Stimulated activated CD4-positive, alpha-beta T cell treated with anti-CD3 and anti-CD28 coated beads, TNF-alpha, amount 100 ng/mL, for 4 hours (primary cell): ENCODE measurements around the gene NDUFB4.
"Not testable (repeated sequence)": the region's sequence is repeated elsewhere in the genome, so short reads cannot be mapped to it uniquely, and the experiment has no call there.

Source experiments
- DNase-seq, 3 experiments: peaks; one replicate each; pipeline ENCODE4 v3.0.0-alpha.2; 2020; ENCODE audit warnings: low read depth in 3 of 3

The NDUFB4 gene

DNA sequence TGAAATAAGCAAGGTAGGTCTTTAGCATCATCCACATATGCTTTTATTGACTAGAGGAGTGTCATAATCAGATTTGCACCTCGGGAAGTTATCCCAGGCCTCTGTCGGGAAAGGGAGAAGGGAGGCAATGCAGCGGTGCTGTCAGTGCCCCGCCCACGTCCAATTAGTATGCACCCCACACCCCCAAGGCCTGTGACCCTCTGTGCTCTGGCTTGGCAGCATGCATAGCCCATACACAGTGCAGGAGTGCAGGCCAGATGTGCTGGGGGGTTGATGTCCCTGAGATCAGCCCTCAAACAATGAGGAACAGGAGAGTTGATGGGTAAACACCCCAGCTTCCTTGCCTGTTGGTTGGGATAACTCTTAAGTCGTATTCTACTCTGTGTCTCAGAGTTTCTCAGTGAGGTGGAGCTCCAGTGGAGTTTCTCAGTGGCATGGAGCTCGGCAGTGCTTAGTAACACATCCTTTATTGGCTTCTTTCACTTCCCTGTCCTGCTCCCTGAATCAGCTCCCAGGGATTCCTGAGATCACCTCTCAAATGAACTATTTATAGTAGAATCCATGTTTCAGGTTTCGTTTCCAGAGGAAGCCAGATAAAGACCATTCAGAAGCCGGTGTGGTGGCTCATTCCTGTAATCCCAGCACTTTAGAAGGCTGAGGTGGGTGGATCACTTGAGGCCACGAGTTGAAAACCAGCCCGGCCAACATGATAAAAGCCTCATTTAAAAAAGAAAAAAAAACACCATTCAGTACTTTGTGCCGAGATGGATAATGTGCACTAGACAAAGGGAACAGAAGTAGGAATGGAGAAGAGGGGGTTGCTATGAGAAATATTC lies 26.7 kb upstream of the NDUFB4 start:
- no peak for DNase-seq

DNA sequence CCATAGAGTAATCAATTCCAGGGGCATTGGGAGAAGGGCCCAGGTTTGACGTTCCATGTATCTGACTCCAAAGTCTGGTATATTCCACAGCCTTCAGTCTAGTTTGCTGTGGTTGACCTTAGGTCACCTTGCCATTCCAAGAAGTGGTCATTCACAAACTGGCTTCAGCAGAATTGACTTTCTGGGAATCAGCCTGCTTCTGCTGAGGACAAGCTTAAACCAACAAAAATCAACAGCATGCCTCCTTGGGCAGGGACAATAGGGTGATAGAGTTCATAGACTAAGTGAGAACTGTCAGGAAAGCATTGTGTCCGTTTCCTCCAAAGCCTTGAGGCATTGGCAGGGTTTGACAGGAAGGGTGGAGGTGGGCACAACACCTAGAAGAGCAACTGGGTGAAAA lies 24.1 kb upstream of the NDUFB4 start:
- no peak for DNase-seq

DNA sequence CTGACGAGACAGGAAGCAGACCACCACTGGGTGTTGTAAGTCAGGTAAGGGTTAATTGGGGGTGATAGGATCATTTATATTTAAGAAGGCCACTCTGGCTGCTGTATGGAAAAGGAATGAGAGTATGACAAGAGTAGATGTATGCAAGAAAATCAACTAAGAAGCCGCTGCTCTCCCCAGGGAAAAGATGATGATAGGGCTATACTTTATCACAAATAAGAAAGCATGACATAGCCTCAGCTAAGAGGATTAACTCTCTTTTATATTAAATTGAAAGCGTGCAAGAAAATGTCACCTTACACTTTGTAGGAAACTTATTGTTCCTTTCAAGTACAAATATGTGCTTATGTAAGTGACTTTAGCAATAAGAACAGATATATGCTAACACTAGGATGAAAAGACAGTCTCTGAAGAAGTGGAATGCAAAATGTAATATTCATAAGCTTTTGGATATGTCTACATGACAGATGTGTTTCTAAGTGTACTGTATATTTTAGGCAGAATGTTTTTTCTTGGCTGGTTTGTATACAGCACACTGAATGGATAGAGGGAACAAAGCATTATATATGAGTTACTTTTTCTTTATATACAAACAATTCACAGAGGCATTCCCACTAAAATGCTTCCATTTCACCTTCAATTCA lies 8.7 kb upstream of the NDUFB4 start:
- no peak for DNase-seq

DNA sequence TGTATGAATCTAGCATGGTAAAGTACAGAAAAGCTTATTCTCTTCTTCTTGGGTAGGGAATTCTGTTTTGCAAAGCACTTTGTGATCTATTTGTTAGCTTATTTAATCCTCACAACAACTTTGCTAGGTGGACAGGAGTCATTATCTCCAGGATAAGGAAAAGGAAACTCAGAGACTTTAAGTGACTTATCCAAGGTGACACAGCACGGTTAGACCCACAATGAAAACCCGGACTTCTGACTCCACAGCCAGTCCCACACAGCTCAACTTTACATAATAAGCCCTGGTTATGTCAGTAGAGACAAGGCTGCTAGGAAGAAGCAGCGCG lies 384 bp upstream of the NDUFB4 start:
- DNase-seq = no peak

DNA sequence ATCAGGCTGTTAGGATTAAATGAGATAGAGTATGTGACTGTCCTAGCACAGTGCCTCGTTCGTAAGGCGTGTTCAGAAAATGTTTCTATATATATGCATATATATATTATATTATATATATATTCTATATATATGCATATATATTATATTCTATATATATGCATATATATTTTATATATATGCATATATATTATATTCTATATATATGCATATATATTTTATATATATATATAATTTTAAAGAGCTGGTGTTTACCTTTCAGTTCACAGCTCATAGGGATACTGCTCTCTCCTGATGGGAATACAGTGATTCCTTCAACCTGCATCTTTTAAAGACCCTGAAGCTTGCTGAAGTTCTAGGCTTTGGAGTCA lies 702 bp downstream of the NDUFB4 start:
- no peak for DNase-seq

DNA sequence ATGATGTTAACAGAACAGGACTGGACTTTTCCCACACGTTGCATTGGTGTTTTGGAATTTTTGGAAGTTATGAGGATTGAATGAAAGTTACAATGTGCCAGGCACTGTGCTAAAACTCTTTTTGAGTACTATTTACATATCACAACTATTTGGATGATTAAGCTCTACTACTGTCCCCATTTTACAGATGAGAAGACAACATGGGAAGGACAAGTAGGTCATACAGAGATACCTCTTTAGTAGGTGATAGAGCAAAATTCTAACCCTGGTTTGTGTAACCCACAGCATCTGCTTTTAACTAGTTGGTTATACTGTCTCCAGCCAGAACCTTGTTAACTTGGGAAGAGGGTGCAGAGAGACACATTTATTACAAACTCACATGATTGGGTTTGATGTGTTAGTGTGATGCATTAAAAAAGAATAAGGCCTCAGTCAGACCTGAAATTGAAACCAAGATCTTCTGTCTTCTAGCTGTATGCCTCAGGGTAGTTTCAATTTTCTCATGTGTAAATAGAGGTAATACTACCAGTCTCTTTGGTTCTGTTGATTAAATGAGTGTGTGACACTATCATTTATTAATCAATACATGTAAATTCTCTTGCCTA lies 1.4 kb downstream of the NDUFB4 start:
- DNase-seq = no peak

DNA sequence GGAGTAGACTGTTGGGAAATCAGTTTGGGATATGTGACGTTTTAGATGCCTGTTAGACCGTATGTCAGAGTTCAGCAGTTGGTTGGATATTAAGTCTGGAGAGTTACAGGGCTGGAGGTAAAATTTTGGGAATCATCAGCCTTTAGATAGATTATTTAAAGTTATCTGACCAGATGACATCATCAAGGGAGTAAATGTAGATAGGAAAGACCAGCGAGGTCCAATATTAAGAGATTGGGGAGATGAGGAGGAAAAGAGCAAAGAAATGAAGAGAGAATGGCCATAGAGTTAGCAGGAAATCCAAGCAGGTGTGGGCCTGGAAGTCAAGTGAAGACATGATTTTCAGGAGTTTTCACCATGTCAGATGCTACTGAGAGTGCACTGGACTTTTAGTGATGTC lies 3.1 kb downstream of the NDUFB4 start:
- no peak for DNase-seq

DNA sequence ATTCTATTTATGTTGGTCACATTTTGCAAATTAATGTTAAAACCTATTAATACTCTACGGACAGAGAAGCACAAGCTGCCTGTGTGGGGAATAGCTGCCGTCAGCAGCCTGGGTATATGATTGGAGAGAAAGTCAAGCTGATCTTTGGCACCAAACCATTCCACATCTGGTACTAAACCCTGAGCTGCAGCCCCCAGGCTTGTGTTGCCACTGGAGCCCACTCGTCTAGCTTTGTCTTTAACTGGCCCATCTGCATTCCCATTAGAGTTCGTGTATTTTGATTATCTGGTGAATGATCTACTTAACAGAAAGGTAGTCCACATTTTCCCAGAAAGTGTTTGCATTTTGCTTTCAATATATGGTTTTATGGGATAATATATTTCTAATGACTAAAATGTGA lies 5.4 kb downstream of the NDUFB4 start:
- no peak for DNase-seq

DNA sequence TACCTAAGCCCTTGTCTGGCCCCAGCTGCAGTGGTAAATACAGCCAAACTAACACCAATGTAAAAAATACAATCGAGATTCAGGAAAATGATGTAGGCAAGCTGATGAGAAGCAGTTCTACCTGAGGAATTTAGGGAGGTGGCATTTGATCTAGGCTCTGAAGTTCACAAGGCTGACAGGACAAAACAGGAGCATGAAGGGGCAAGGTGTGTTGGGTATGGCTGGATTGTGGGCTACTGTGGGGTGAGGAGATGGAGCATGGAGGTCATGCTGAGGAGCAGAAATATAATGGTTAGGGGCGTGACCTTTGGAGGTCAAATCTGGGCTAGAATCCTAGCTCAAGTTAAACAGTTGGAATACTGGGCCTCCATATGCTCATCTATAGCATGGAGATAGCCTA lies 6.5 kb downstream of the NDUFB4 start:
- no peak for DNase-seq

DNA sequence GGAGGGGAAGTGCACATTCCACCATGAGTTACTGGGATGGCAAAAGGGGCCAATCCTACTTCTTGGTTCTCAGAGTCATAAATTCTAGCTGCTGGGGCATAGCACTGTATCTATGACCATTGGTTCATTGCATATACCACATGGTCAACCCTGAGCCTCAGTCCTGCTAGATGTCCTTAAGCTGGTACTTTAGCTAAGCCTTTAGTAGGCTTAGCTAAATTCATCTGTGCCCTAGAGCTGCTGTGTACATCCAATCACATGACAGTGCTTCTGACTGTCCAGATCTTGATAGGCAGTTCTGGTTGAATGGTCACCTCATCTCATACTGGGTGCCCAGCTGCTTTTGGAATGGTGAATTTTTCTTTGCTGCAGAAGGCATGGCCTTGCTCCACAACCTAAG lies 8.2 kb downstream of the NDUFB4 start:
- DNase-seq = no peak

DNA sequence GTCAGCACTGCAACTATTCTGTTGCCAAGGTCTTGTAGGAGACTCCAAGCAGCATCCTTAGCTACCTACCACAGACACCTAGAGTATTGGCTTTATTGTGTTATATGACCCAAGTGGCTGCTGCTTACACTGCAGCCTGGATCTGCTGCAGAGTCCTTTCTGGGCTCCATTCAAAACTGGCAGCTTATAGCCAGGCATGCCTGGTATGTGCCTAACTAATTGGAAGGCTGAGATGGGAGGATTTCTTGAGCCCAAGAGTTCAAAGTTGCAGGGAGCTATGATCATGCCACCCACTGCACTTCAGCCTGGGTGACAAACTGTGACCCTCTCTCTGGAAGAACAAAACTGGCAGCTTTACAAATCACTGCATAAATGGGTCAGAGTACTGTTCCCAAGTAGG lies 8.6 kb downstream of the NDUFB4 start:
- no peak for DNase-seq

DNA sequence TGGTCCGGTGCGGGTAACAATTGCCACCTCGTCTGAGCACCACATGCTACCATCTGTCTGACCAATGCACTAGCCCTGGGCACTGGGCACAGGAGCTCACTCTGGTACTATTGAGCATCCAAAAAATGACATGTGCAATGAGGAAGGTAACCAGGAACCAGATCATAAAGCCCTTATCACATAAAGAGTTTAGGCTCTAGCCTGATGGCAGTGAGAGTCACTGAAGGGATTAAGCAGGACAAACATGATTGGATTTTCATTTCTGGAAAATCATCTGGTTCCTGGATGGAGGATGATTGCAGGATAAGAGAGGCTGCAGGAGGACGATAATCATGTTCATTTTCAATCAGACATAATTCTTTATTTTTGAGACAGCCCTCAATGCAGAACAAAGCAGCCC lies 12.4 kb downstream of the NDUFB4 start:
- no peak for DNase-seq

DNA sequence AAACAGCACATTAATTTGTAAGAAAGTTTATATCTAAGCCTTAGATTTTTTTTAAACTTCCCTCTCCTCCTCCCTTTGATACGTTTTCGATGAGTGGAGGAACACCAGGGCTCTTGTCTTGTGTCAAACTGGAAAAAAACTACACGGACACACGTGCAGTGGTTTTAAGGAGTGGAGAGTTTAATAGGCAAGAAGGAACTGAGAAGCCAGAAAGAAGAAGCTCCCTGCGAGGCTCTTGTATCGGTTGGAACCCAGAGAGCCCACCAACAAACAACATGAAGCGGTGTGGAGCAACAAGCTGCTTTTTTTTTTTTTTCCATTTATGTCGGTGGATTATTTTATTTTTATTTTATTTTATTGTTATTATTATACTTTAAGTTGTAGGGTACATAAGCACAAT lies 18.6 kb downstream of the NDUFB4 start:
- DNase-seq = no peak

DNA sequence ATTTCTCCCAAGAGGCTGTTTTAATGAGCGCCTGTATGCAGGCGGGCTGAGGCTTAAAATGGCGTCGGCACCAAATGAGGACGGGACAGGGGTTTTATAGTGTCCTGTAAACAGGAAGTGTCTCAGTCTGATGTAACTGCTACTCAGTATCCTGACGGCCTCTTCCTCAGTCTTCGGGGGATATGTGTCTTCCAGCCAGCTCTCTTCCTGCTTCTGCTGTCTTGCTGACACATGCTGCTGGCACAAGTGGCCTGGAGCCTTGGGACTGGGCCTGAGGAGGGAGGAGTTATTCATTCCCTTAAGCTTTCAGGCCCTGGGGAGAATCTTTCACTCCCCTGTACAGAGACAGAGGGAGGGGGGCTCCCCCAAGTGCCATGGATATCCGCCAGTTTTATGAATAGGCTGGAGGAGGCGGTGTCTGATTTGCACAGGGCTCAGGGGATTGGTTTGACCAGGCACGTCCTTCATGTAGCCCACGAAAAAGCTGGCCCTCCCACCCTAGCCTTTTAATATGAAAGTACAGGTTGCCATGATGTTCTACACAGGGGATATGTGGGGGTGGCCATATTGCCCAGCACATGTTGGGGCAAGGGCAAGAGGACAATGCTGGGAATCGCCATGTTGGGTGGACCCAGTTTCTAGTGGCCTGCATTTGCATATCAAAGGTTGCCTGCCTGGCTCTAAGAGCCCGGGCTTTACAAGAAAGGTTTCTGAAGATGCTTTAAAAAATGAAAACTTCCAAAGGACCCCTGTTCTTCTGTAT lies 19.9 kb downstream of the NDUFB4 start:
- no peak for DNase-seq

DNA sequence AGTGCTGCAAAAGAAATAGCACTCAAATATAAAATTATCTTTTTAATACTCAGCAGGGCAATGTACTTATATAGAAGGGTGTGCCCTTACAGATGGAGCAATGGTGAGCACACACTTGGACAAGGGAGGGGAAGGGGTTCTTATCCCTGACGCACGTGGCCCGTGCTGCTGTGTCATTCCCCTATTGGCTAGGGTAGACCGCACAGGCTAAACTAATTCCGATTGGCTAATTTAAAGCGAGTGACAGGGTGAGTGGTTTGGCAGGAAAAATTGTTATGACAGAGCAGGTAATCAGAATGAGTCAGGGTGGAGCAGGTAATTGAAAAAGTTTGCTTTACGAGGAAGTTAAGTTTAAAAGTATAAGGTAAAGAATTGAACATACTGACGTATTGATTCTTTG lies 20.6 kb downstream of the NDUFB4 start:
- DNase-seq = not testable (repeated sequence)

DNA sequence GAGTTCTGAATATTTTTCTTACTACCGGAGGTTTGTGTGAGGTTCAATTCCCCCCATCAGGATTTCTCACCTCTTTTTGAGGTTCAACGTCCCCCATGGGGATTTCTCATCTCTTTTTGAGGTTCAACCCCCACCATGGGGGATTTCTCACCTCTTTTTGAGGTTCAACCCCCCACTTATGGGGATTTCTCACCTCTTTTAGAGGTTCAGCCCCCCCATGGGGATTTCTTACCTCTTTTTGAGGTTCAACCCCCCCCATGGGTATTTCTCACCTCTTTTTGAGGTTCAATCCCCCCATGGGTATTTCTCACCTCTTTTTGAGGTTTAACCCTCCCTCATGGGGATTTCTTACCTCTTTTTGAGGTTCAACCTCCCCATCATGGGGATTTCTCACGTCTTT lies 26.3 kb downstream of the NDUFB4 start:
- no peak for DNase-seq

DNA sequence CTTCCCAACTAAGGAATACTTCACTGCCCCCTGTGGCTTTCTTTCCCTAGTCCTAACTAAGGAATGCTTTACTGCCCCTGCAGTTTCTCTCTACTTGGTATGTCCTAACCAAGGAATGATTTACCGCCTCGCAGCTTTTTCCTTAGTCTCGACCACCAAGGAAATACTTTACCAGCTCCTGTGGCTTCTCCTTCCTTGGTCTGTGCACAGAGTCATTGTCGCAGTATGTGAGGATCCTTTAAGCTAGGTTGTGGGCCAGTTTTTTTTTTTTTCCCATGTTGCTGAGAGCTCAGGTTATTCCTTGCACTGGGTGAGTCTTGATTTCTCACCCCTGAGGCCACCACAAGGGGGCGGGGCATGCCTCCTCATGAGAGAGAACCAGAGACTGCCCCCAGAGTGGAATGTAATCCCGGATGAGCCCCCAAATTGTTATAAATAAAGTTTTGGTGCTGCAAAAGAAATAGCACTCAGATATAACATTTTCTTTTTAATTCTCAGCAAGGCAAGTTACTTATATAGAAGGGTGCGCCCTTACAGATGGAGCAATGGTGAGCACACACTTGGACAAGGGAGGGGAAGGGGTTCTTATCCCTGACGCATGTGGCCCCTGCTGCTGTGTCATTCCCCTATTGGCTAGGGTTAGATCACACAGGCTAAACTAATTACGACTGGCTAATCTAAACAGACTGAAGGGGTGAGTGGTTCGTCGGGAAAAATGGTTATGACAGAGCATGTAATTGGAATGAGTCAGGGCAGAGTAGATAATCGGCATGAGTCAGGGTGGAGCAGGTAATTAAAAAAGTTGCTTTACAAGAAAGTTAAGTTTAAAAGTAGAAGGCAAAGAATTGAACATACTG lies 27.0 kb downstream of the NDUFB4 start:
- DNase-seq = no peak

DNA sequence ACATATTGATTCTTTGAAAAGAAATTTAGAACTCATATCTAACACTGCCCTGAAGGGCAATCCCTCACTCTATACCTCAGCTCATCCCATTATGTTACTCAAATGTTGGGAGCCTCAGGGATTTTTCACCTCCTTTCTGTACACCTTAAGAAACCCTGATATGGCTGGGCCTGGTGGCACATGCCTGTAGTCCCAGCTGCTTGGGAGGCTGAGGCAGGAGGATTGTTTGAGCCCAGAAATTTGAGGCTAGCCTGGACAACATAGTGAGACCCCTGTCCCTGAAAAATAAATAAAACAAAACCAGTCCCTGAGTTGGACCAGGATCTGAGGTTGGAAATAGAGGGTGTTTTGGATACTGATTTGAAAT lies 27.6 kb downstream of the NDUFB4 start:
- no peak for DNase-seq

DNA sequence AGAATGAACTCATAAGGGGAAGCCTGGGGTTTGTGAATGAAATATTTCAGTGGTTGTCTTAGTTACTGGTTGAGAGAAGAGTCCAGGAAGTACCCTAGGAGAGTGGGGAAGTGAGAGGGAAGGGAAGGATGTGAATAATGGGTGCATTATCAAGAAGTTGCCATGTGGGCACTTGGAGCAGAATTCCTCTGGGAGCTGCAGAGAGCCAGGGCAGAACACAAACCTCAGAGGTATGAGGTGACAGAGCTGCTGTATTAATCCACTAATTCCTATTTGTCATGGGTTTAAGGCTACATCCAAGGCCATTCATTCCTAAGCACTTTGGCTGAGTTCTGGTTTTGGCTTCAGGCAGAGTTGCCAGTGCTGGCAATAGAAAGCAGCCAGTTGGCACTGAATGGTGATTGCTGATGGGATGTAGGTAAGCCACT lies 29.0 kb downstream of the NDUFB4 start:
- no peak for DNase-seq

DNA sequence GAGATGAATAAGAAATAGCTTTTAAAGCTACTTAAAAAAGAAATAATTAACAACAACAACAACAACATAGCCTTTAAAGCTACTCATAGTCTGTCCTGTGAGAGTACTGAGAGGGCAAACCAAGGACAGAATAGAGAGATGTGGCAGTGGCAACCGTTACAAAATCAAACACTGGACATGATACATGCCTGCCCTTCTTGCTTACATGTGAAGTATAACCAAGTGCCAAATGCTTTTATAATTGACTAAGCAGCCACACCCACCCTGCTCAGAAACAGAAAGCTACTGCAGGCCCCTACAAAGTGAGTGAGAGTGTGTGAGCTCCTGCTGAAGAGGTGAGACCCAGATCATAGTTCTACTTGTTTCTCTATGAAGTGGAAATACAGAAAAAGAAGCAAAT lies 38.4 kb downstream of the NDUFB4 start:
- DNase-seq = no peak

DNA sequence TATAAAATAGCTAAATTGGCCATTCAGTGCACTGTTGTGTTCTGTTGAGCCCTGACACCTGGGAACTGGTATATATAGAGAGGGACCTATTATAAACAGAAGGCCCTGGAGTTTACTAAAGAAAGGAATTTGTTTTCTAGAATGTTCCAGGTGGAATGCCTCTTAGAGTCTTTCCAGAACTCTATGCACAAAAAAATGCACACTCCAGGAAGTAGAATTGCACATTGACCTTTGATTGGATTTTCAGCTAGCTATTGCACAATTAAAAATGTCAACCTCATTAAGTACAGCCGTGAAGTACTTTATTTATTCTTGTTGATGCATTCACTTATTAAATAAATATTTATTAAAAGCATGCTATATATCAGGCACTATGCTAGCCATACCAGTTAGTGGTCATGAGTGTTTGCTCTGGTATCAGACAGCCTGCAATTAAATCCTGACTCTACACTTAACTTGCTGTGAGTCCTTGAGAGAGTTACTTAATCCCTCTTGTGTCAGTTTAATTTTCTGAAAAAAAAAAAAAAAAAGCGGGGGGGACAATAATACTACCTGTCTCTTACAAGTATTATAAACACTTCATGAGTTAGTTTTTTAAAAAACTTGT lies 40.8 kb downstream of the NDUFB4 start:
- DNase-seq = no peak
